ENCODE measurements around the gene AMMECR1. TPM values are rescaled to one million over a fixed set of nuclear protein-coding genes. Genes with fewer than 3 reads are reported as not detected.
"Not testable (repeated sequence)": the region's sequence is repeated elsewhere in the genome, so short reads cannot be mapped to it uniquely, and the experiment has no call there.

The AMMECR1 gene
- total RNA-seq, 1 donor from 2014 or later = 1.5 TPM

DNA sequence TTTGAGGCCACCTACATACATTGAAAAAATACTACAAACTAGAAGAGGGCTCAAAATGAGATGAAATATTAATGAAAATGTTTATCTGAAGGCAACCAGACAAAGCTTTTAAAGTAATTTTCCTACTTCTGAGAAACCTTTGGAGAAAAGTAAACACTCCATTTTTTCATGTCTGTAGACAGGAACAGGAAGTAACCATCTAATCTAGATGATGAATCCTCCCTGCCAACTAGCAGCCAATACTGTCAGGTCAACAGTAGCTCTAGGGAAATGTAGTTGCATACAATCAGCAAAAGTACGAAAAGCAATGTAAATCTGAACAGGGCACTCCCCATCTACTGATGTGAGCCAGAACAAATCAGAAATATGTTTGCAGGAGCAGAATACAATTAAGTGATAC, 49.0 kb downstream of the AMMECR1 start:
- no peak for DNase-seq (ENCODE audit: low spot score)
- intact Hi-C loops (cut with DNase I) = no loop called here

DNA sequence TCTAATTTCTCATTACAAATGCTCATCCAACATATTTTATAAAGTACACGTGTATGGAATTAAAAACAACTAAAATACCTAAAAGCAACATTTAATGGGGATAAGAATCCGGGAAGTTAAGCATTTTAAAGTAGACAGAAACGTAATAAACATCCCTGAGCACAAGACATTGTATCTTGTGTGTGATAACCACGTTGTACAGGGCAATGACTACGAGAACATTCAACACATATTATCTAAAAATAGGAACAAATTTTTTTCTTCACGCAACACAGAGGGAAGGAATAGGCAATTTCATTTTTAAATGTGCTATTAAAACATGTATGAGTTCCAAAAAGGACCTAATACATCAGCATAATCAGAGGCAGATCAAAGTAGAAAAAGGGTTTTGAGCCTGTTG, 49.5 kb downstream of the AMMECR1 start:
- intact Hi-C loops (cut with DNase I) = no loop called here

DNA sequence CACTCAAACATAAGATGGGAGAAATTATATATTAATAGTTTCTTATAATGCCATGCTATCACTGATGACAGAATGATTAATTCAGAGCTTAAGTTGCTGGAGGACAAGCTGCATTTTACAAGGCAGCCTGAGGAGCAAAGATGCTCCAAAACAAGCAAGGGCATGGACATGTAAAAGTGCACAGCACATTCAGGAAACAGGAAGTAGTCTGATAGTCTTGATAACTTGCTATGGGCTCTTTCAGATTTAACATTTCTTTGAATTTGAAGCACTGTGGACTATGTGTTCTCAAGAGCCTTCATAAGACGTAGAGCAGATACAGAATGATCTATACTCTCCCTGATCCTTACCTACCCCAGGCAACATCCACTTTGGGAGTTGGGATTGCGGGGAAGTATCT, 50.0 kb downstream of the AMMECR1 start:
- intact Hi-C loops (cut with DNase I) = no loop called here
- no peak for DNase-seq (ENCODE audit: low spot score)

More for the DNA sequence above, 49.5 kb downstream of the AMMECR1 start:
- DNase-seq (ENCODE audit: low spot score) = no peak

GRCh38 chrX:110265661-110266060, 52.2 kb downstream of the AMMECR1 start:
- no peak for DNase-seq (ENCODE audit: low spot score)

GRCh38 chrX:110259117-110259516, 58.8 kb downstream of the AMMECR1 start:
- no peak for DNase-seq (ENCODE audit: low spot score)
- intact Hi-C loops (cut with DNase I) = no loop called here

More at GRCh38 chrX:110265661-110266060, 52.2 kb downstream of the AMMECR1 start:
- intact Hi-C loops (cut with DNase I) = no loop called here

GRCh38 chrX:110258552-110258951, 59.3 kb downstream of the AMMECR1 start:
- DNase-seq (ENCODE audit: low spot score) = no peak

DNA sequence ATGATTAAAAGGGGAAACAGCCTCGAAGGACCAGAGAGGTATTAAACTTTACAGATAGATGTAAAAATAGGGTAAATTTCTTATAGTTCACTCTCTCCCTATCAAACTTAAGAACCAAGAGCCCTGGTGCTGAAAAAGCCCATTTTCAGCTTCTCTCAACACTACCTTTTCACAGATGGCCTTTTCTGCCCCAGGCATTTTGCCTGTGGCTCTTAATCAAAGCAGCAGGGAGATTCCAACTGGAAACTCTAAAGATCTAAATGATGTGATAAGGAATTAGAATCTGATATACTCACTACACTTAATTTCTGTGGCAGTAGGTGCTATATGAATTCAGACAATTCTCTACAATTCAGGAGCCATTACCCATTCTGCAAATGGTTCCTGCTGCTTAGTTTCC, 60.0 kb downstream of the AMMECR1 start:
- intact Hi-C loops (cut with DNase I) = no loop called here
- no peak for DNase-seq (ENCODE audit: low spot score)

More at GRCh38 chrX:110258552-110258951, 59.3 kb downstream of the AMMECR1 start:
- intact Hi-C loops (cut with DNase I) = no loop called here

- intact Hi-C loops (cut with DNase I) = no loop called here
- no peak for DNase-seq (ENCODE audit: low spot score)
These were observed 65.2 kb downstream of the AMMECR1 start for GRCh38 chrX:110252711-110253110.

DNA sequence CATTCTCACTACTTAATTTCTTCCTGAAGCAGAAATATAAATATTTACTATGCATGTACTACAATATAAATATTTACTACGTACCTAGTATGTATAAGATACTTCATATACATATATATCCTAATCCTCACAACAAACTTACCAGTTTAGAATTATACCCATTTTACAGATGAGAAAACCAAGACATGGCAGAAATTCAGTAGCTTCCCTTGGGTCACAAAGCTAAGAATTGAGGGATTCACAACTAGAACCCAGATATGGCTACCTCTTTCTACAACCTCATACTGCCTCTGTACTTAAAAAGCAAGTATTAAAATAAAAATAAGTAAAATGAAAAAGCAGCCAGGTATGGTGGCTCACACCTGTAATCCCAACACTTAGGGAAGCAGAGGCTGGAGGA, 65.9 kb downstream of the AMMECR1 start:
- intact Hi-C loops (cut with DNase I) = no loop called here
- no peak for DNase-seq (ENCODE audit: low spot score)

DNA sequence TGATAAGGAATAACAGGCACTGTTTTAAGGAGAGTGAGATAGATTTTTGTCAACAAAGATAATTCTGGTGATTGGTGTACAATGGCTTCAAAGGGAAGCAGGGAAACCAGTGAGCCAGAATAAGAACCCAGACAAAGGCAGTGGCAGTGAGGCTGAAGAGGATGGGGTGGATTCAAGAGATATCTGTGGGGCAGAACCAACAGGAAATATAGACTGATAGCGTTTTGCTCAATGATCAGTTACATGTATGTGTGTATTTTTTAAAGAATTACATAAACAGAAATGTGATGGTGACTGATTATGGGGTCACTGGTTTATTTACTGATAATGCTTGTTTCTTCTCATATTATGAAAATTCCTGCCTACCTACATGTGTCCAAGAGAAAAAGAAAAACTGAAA, 66.4 kb downstream of the AMMECR1 start:
- DNase-seq (ENCODE audit: low spot score) = no peak
- intact Hi-C loops (cut with DNase I) = no loop called here

- intact Hi-C loops (cut with DNase I) = no loop called here
- DNase-seq (ENCODE audit: low spot score) = no peak
These were observed 67.0 kb downstream of the AMMECR1 start for GRCh38 chrX:110250847-110251246.

- DNase-seq (ENCODE audit: low spot score) = no peak
- intact Hi-C loops (cut with DNase I) = loop anchor here (10.0 kb wide), 1 partner anchor 64 kb away; no protein-coding TSS in a partner anchor
These were observed 69.3 kb downstream of the AMMECR1 start for GRCh38 chrX:110248578-110248977.

GRCh38 chrX:110245011-110245410, 72.9 kb downstream of the AMMECR1 start:
- DNase-seq (ENCODE audit: low spot score) = no peak
- intact Hi-C loops (cut with DNase I) = loop anchor here (10.0 kb wide), 1 partner anchor 60 kb away; no protein-coding TSS in a partner anchor

- no peak for DNase-seq (ENCODE audit: low spot score)
- intact Hi-C loops (cut with DNase I) = loop anchor here (10.0 kb wide), 1 partner anchor 58 kb away; no protein-coding TSS in a partner anchor
These were observed 75.5 kb downstream of the AMMECR1 start for GRCh38 chrX:110242371-110242770.

DNA sequence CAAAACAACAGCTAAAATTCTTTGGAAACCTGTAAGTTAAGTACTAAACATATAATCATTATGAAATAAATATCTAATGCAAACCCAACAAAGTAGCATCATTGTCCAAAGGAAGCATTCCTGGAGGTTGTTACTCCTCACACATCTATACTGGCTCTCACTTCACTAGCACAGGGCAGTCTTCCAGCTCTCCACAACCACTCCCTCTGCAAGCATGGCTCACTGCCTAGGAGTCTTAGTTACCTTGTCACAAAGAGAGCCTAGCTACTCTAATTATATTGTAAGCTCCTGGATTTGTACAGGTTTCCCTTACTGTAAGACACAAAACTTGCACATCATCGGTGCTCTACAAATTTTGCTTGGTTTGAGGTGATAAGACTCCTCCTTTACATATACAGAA, 76.1 kb downstream of the AMMECR1 start:
- DNase-seq (ENCODE audit: low spot score) = no peak
- intact Hi-C loops (cut with DNase I) = loop anchor here (10.0 kb wide), 1 partner anchor 57 kb away; no protein-coding TSS in a partner anchor

GRCh38 chrX:110238259-110238658, 79.6 kb downstream of the AMMECR1 start:
- DNase-seq (ENCODE audit: low spot score); intact Hi-C loops (cut with DNase I): not testable (repeated sequence)

- intact Hi-C loops (cut with DNase I); DNase-seq (ENCODE audit: low spot score): not testable (repeated sequence)
These were observed 86.4 kb downstream of the AMMECR1 start for GRCh38 chrX:110231485-110231884.

DNA sequence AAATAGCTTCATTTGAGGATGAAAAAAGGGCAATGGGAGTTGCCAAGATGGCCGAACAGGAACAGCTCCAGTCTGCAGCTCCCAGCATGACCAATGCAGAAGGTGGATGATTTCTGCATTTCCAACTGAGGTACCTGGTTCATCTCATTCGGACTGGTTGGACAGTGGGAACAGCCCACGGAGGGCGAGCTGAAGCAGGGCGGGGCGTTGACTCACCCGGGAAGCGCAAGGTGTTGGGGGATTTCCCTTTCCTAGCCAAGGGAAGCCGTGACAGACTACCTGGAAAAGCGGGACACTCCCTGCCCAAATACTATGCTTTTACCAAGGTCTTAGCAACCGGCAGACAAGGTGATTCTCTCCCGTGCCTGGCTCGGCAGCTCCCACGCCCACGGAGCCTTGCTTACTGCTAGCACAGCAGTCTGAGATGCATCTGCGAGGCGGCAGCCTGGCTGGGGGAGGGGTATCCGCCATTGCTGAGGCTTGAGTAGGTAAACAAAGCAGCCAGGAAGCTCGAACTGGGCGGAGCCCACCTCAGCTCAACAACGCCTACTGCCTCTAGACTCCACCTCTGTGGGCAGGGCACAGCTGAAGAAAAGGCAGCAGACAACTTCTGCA, 88.3 kb downstream of the AMMECR1 start:
- DNase-seq (ENCODE audit: low spot score); intact Hi-C loops (cut with DNase I): not testable (repeated sequence)

- DNase-seq (ENCODE audit: low spot score) = no peak
- intact Hi-C loops (cut with DNase I) = no loop called here
These were observed 89.4 kb downstream of the AMMECR1 start for GRCh38 chrX:110228453-110228852.

- no peak for DNase-seq (ENCODE audit: low spot score)
- intact Hi-C loops (cut with DNase I) = no loop called here
These were observed 91.0 kb downstream of the AMMECR1 start for GRCh38 chrX:110226931-110227330.

DNA sequence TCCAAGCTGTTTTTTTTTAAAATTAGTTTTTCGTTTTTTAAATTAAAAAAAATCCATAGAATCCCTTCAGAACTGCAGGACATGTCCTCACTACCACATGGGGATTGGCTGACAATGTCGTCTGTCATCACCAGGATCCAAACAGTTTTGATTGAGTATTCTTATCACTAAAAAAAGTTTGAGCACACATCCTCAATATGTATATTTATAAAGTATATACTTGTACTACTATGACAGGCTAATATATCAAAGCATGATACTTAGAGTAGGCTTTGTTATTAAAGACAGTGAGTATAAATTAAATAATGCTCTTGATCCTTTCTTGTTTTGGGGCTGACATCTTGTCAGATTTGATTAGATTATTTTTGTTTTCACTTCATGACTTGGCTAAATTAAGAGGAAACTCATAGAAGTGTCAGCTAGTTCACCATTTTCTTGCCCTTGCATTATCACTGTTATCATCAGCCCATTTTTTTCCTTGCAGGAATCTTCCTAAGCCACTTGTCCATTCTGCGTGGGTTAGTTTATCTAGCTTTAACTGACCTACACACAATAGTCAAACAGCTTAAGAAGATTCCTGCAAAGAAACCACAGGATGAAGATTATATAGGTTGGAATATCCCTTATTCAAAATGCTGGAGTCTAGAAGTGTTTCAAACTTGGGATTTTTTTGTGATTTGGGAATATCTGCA, 92.8 kb downstream of the AMMECR1 start:
- no peak for DNase-seq (ENCODE audit: low spot score)
- intact Hi-C loops (cut with DNase I) = no loop called here

Measured in cardiac septum (tissue), 1 donor.